GM12878 (cell line): ENCODE data around the gene ABCA2. TPM values are rescaled to one million over a fixed set of nuclear protein-coding genes. Genes with fewer than 3 reads are reported as not detected.

ENCODE experiments used
- ATAC-seq: fragments of 200-7000 bp; cut with Tn5 transposase; 3 replicates; pipeline ENCODE4 v1.9.1; 2020; ENCODE audit warnings: mild to moderate bottlenecking, moderate library complexity
- BruUV-seq: library from RNA; stranded (reverse); fragments of 400-500 nt; replicated peaks from 2 replicates; lab custom pipeline; 2021; lab: Mats Ljungman, UMichigan
- CTCF ChIA-PET: fragments of 300-600 bp; sonication (Branson Sonifier 250); formaldehyde crosslinking; extraction: SDS; loops from one replicate; lab custom pipeline; 2021; ENCODE audit warnings: inconsistent platforms; lab: Yijun Ruan, JAX
- POLR2A ChIA-PET: fragments of 350-600 bp; formaldehyde crosslinking; extraction: SDS; loops from one replicate; lab custom pipeline; 2021; ENCODE audit warnings: inconsistent platforms; lab: Charles Lee
- RAD21 ChIA-PET: fragments of 300-600 bp; sonication (Branson Sonifier 250); formaldehyde crosslinking; loops from one replicate; lab custom pipeline; 2023; ENCODE audit warnings: antibody characterized with exemption; ENCODE audit not compliant: unreplicated experiment; lab: Charles Lee
- SMC1A ChIA-PET: fragments of 300-600 bp; sonication (Branson Sonifier 250); formaldehyde crosslinking; loops from one replicate; lab custom pipeline; 2023; ENCODE audit not compliant: unreplicated experiment, uncharacterized antibody; lab: Charles Lee
- DNase-seq: peaks from one replicate; pipeline ENCODE4 v3.0.0-alpha.2; 2011; ENCODE audit warnings: low read depth, low spot score
- FAIRE-seq: peaks from 3 replicates; lab custom pipeline; 2011; peaks lifted over from hg19 to GRCh38; lab: Jason Lieb, UNC
- H2AFZ ChIP-seq: 2 replicates; pipeline ENCODE4 v1.6.0; 2011; ENCODE audit warnings: low read depth, low read length, control low read depth; ENCODE audit not compliant: control insufficient read depth
- H3K27ac ChIP-seq: 2 replicates; pipeline ENCODE4 v1.5.1; 2011; ENCODE audit warnings: control low read depth; ENCODE audit not compliant: control insufficient read depth, insufficient read depth
- H3K27me3 ChIP-seq, 2 experiments: replicated peaks in 1 of 2; 2 replicates each; pipeline versions ENCODE4 v1.6.0 to v1.6.1; 2011; ENCODE audit warnings: low read length in 1 of 2; ENCODE audit not compliant: control insufficient read depth in 2 of 2, insufficient read depth in 2 of 2
- H3K36me3 ChIP-seq, 2 experiments: 2 replicates each; pipeline ENCODE4 v1.5.1; 2011; ENCODE audit warnings: low read length in 1 of 2; ENCODE audit not compliant: control insufficient read depth in 2 of 2, insufficient read depth in 2 of 2
- H3K4me1 ChIP-seq: 2 replicates; pipeline ENCODE4 v1.6.1; 2011; ENCODE audit warnings: mild to moderate bottlenecking, low read length, moderate library complexity, mixed read lengths; ENCODE audit not compliant: control insufficient read depth, insufficient read depth
- H3K4me2 ChIP-seq: 2 replicates; pipeline ENCODE4 v1.6.0; 2011; ENCODE audit warnings: control low read depth; ENCODE audit not compliant: control insufficient read depth, insufficient read depth
- H3K4me3 ChIP-seq: fragments of 200-600 bp; sonication (generic); 2 replicates; pipeline ENCODE4 v1.5.1; 2016
- H3K79me2 ChIP-seq: 2 replicates; pipeline ENCODE4 v1.6.0; 2011; ENCODE audit warnings: low read length; ENCODE audit not compliant: control insufficient read depth, insufficient read depth
- H3K9ac ChIP-seq: 2 replicates; pipeline ENCODE4 v1.8.0; 2011; ENCODE audit warnings: low read length, control low read depth, mixed read lengths; ENCODE audit not compliant: control insufficient read depth, insufficient read depth
- H3K9me3 ChIP-seq: replicated peaks from 3 replicates; pipeline ENCODE4 v1.5.1; 2011; ENCODE audit warnings: mild to moderate bottlenecking, low read length; ENCODE audit not compliant: control insufficient read depth, insufficient read depth
- H4K20me1 ChIP-seq: 2 replicates; pipeline ENCODE4 v1.6.0; 2011; ENCODE audit not compliant: control insufficient read depth, insufficient read depth
- SUZ12 ChIP-seq: fragments of 200-600 bp; sonication (generic); IDR thresholded peaks from one replicate; pipeline ENCODE4 v1.6.1; 2018; ENCODE audit warnings: antibody characterized with exemption, mild to moderate bottlenecking; ENCODE audit not compliant: unreplicated experiment
- TBL1XR1 ChIP-seq: IDR thresholded peaks from 2 replicates; pipeline ENCODE4 v1.6.1; 2012; ENCODE audit warnings: low read depth, low read length, improper control_type of control experiment
- USF1 ChIP-seq: IDR thresholded peaks from 2 replicates; pipeline ENCODE4 v1.6.1; 2011; ENCODE audit warnings: borderline replicate concordance, low read depth, mild to moderate bottlenecking, moderate library complexity, mixed read lengths, low read length; ENCODE audit not compliant: insufficient read depth; ENCODE audit errors: extremely low read length
- WGBS: methylation state at CpG from one replicate; pipeline ENCODE4 v1.1.6; 2016; ENCODE audit warnings: low lambda C conversion rate; ENCODE audit not compliant: insufficient replicate concordance, insufficient coverage; ENCODE audit errors: missing lambda C conversion rate; 5-methylcytosine and 5-hydroxymethylcytosine counted together
- in situ Hi-C: fragments of 300-500 bp; cut with MboI; formaldehyde crosslinking; loops from 9 replicates; pipeline ENCODE4 v1.14.3; 2018; ENCODE audit warnings: mixed read lengths
- intact Hi-C: fragments of 100-400 bp; cut with micrococcal nuclease; formaldehyde crosslinking; loops from one replicate; pipeline ENCODE4 v1.14.2; 2022; ENCODE audit not compliant: unreplicated experiment
- polyA plus RNA-seq, 11 experiments: library from polyadenylated mRNA; depleted of rRNA in 4 of 11; unstranded in 6 of 11; stranded (reverse) in 5 of 11; fragments of >200 nt; fragmentation: Nextera tagmentation in 4 of 11; fragmentation: Illumina TruSeq in 1 of 11; extraction: Ambion mirVana in 4 of 11; extraction: Trizol in 1 of 11; gene quantifications; 1 replicate in 1 of 11; 2 replicates in 10 of 11; pipeline versions ENCODE4 v1.2.1 to v1.2.3, GENCODE V29; 2011 to 2016; ENCODE audit warnings: inconsistent platforms in 2 of 11, missing spikeins in 2 of 11, low read depth in 1 of 11
- total RNA-seq, 4 experiments: library from RNA; depleted of rRNA in 3 of 4; stranded (reverse); fragments of >200 nt in 3 of 4; fragmentation: Illumina TruSeq in 1 of 4; extraction: Trizol in 1 of 4; gene quantifications; 2 replicates each; pipeline versions ENCODE4 v1.2.1 to v1.2.3, GENCODE V29; 2013 to 2021
- TF ChIP-seq, protein P1 (sequence below): fragments of 450-650 bp; formaldehyde crosslinking; IDR thresholded peaks from 2 replicates; pipeline ENCODE4 v1.4.0; 2020; ENCODE audit warnings: mild to moderate bottlenecking, moderate library complexity

ABCA2 gene
- total and polyA plus RNA-seq, 10 of the 15 experiments (the other 5 are each of a cell fraction or from before 2014, with no cell fraction given), result 0.13 to 2.6 (median 0.71) TPM; not detected in 2

- H3K4me2 ChIP-seq, result no peak overlapping the region
- TF ChIP-seq SUZ12 (peak; percentile 36), USF1 (no peak), TBL1XR1 (no peak)
- TF ChIP-seq, protein P1, sequence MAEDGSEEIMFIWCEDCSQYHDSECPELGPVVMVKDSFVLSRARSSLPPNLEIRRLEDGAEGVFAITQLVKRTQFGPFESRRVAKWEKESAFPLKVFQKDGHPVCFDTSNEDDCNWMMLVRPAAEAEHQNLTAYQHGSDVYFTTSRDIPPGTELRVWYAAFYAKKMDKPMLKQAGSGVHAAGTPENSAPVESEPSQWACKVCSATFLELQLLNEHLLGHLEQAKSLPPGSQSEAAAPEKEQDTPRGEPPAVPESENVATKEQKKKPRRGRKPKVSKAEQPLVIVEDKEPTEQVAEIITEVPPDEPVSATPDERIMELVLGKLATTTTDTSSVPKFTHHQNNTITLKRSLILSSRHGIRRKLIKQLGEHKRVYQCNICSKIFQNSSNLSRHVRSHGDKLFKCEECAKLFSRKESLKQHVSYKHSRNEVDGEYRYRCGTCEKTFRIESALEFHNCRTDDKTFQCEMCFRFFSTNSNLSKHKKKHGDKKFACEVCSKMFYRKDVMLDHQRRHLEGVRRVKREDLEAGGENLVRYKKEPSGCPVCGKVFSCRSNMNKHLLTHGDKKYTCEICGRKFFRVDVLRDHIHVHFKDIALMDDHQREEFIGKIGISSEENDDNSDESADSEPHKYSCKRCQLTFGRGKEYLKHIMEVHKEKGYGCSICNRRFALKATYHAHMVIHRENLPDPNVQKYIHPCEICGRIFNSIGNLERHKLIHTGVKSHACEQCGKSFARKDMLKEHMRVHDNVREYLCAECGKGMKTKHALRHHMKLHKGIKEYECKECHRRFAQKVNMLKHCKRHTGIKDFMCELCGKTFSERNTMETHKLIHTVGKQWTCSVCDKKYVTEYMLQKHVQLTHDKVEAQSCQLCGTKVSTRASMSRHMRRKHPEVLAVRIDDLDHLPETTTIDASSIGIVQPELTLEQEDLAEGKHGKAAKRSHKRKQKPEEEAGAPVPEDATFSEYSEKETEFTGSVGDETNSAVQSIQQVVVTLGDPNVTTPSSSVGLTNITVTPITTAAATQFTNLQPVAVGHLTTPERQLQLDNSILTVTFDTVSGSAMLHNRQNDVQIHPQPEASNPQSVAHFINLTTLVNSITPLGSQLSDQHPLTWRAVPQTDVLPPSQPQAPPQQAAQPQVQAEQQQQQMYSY (CRISPR knock-in tag), result no peak
- 5% methylated on average over 75 of the region's 96 CpGs for WGBS
- H3K4me1 ChIP-seq, result no peaks in the 10 kb centered on the region
- in situ Hi-C loops, result no loop called here
- intact Hi-C loops, result loop anchor here (10.0 kb wide), 1 partner anchor 179 kb away; the partner anchor contains the start of genes CYSRT1, RNF208 and RNF224
- ChIA-PET SMC1A (no interaction called here), RAD21 (no interaction called here), CTCF (interaction anchor here (0.6 to 1.6 kb wide), 2 partner anchors 10 to 237 kb away, joined by 3 to 9 read pairs; no protein-coding TSS in a partner anchor), POLR2A (no interaction called here)
- no peak overlapping the region for H3K9ac ChIP-seq
- H2AFZ ChIP-seq, result no peak overlapping the region
- no TSS peak for BruUV-seq
- FAIRE-seq (no peak), DNase-seq (no peak), ATAC-seq (no peak)
- no peaks in the 10 kb centered on the region for H3K9me3 ChIP-seq
- no peaks in the 10 kb centered on the region for H3K79me2 ChIP-seq
- H3K27me3 ChIP-seq, result peaks cover 12 to 18% of the 10 kb centered on the region in 2 experiments; a peak in 3 of 4 replicates
- no peaks in the 10 kb centered on the region for H4K20me1 ChIP-seq
- H3K27ac ChIP-seq, result no peak overlapping the region
- H3K36me3 ChIP-seq, result no peaks in the 10 kb centered on the region
- no peak overlapping the region for H3K4me3 ChIP-seq
Observed at GRCh38 chr9:137045294-137046087, 17.5 kb upstream of the ABCA2 start.
